ENCODE data around the gene ASCC1.

DNA sequence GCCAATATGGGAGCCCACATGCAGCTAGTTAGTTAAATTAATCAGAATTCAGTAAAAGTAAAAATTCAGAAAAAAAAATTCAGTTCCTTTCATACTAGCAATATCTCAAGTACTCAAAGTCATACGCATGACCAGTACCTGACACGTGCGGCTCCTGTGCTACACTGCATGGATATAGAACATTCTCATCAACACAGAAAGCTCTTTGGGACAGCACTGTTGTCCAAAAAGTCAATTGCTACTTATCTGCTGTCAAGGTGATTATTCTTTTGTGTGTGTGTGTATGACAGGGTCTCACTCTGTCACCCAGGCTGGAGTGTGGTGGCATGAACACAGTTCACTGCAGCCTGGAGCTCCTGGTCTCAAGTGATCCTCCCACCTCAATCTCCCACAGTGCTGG is 15.2 kb downstream of the ASCC1 start:
- TF ChIP-seq POLR2A (IDR thresholded peaks at IDR 0.05) (no peak), CTCF (IDR thresholded peaks at IDR 0.05) (no peak)
